ENCODE data around the gene PLPP3.

Gene PLPP3

GRCh38 chr1:56566061-56566744, 13.2 kb downstream of the PLPP3 start:
- ChIA-PET POLR2A (no interaction called here), CTCF (no interaction called here)
- DNase-seq (ENCODE audit: extremely low spot score): no peak
- no peak for TF ChIP-seq NFRKB (IDR thresholded peaks at IDR 0.05)
- TF ChIP-seq L3MBTL2 (conservative IDR thresholded peaks at IDR 0.05): peak; percentile 41; the same call in 1 of the 2 replicates

- POLR2A ChIA-PET: interaction anchor here (1.0 kb wide), 1 partner anchor 14 kb away, joined by 5 read pairs; no protein-coding TSS in a partner anchor
- CTCF ChIA-PET: interaction anchor here (1.5 kb wide), 1 partner anchor 11 kb away, joined by 3 read pairs; no protein-coding TSS in a partner anchor
- DNase-seq (ENCODE audit: extremely low spot score): no peak
- no peak for TF ChIP-seq BHLHE40 (IDR thresholded peaks at IDR 0.05; ENCODE audit: borderline replicate concordance)
- TF ChIP-seq ZNF384 (IDR thresholded peaks at IDR 0.05): no peak
- no peak for TF ChIP-seq L3MBTL2 (conservative IDR thresholded peaks at IDR 0.05)
- no peak for TF ChIP-seq LEF1 (IDR thresholded peaks at IDR 0.05; ENCODE audit: borderline replicate concordance)
- TF ChIP-seq SUZ12 (IDR thresholded peaks at IDR 0.05): no peak
- no peak for TF ChIP-seq TARDBP (IDR thresholded peaks at IDR 0.05)
- TF ChIP-seq FOXK2 (IDR thresholded peaks at IDR 0.05): no peak
- TF ChIP-seq FOXM1 (IDR thresholded peaks at IDR 0.05; ENCODE audit: borderline replicate concordance): no peak
- TF ChIP-seq NFRKB (IDR thresholded peaks at IDR 0.05): no peak
- no peak for TF ChIP-seq CTBP1 (IDR thresholded peaks at IDR 0.05; ENCODE audit: borderline replicate concordance)
- TF ChIP-seq ELF4 (IDR thresholded peaks at IDR 0.05): no peak
- TF ChIP-seq SP1 (IDR thresholded peaks at IDR 0.05): no peak
- no peak for TF ChIP-seq PKNOX1 (IDR thresholded peaks at IDR 0.05)
These were observed 14.7 kb downstream of the PLPP3 start for GRCh38 chr1:56564615-56565014.

- ChIA-PET POLR2A (no interaction called here), CTCF (interaction anchor here (0.6 kb wide), 1 partner anchor 580 kb away, joined by 3 read pairs; no protein-coding TSS in a partner anchor)
- TF ChIP-seq BHLHE40 (IDR thresholded peaks at IDR 0.05; ENCODE audit: borderline replicate concordance) (no peak), L3MBTL2 (conservative IDR thresholded peaks at IDR 0.05) (no peak), FOXA1 (IDR thresholded peaks at IDR 0.05) (no peak), LEF1 (IDR thresholded peaks at IDR 0.05; ENCODE audit: borderline replicate concordance) (no peak), HDGF (IDR thresholded peaks at IDR 0.05; ENCODE audit: borderline replicate concordance) (no peak), ELF4 (IDR thresholded peaks at IDR 0.05) (no peak), SP1 (IDR thresholded peaks at IDR 0.05) (no peak), TARDBP (IDR thresholded peaks at IDR 0.05) (no peak), CTBP1 (IDR thresholded peaks at IDR 0.05; ENCODE audit: borderline replicate concordance) (no peak), FOXM1 (IDR thresholded peaks at IDR 0.05; ENCODE audit: borderline replicate concordance) (no peak), NFRKB (IDR thresholded peaks at IDR 0.05) (no peak)
- no peak for DNase-seq (ENCODE audit: extremely low spot score)
These were observed 15.8 kb downstream of the PLPP3 start for GRCh38 chr1:56563568-56563967.

- ChIA-PET POLR2A (no interaction called here), CTCF (interaction anchor here (1.0 kb wide), 1 partner anchor 12 kb away, joined by 3 read pairs; no protein-coding TSS in a partner anchor)
- no peak for DNase-seq (ENCODE audit: extremely low spot score)
- TF ChIP-seq FOXM1 (IDR thresholded peaks at IDR 0.05; ENCODE audit: borderline replicate concordance) (no peak), FOXA1 (IDR thresholded peaks at IDR 0.05) (no peak), TARDBP (IDR thresholded peaks at IDR 0.05) (no peak), CTBP1 (IDR thresholded peaks at IDR 0.05; ENCODE audit: borderline replicate concordance) (no peak), FOXK2 (IDR thresholded peaks at IDR 0.05) (no peak), ZNF384 (IDR thresholded peaks at IDR 0.05) (no peak), SP1 (IDR thresholded peaks at IDR 0.05) (no peak), SUZ12 (IDR thresholded peaks at IDR 0.05) (no peak), ARNT (IDR thresholded peaks at IDR 0.05) (no peak), PKNOX1 (IDR thresholded peaks at IDR 0.05) (no peak), NFRKB (IDR thresholded peaks at IDR 0.05) (no peak), ELF4 (IDR thresholded peaks at IDR 0.05) (no peak)
These were observed 16.4 kb downstream of the PLPP3 start for GRCh38 chr1:56562891-56563452.

- POLR2A ChIA-PET: no interaction called here
These were observed 17.9 kb downstream of the PLPP3 start for GRCh38 chr1:56561227-56562019.

GRCh38 chr1:56557746-56558145, 21.6 kb downstream of the PLPP3 start:
- TF ChIP-seq L3MBTL2 (conservative IDR thresholded peaks at IDR 0.05) (no peak), FOXM1 (IDR thresholded peaks at IDR 0.05; ENCODE audit: borderline replicate concordance) (no peak), TARDBP (IDR thresholded peaks at IDR 0.05) (no peak), BHLHE40 (IDR thresholded peaks at IDR 0.05; ENCODE audit: borderline replicate concordance) (no peak), LEF1 (IDR thresholded peaks at IDR 0.05; ENCODE audit: borderline replicate concordance) (no peak), ELF4 (IDR thresholded peaks at IDR 0.05) (no peak), ARNT (IDR thresholded peaks at IDR 0.05) (no peak), SP1 (IDR thresholded peaks at IDR 0.05) (no peak), HDGF (IDR thresholded peaks at IDR 0.05; ENCODE audit: borderline replicate concordance) (no peak)
- POLR2A ChIA-PET: interaction anchor here (1.5 kb wide), 2 partner anchors 19 to 21 kb away, joined by 3 to 4 read pairs; partner anchors contain the start of gene PLPP3
- DNase-seq (ENCODE audit: extremely low spot score): no peak
- CTCF ChIA-PET: no interaction called here

More at GRCh38 chr1:56561227-56562019, 17.9 kb downstream of the PLPP3 start:
- CTCF ChIA-PET: interaction anchor here (0.7 kb wide), 1 partner anchor 1222 kb away, joined by 7 read pairs; no protein-coding TSS in a partner anchor
- no peak for DNase-seq (ENCODE audit: extremely low spot score)
- TF ChIP-seq NFRKB (IDR thresholded peaks at IDR 0.05): no peak
- TF ChIP-seq BHLHE40 (IDR thresholded peaks at IDR 0.05; ENCODE audit: borderline replicate concordance): no peak

Data from HEK293T (cell line).